ENCODE results near the gene CDPF1. TPM values are rescaled to one million over a fixed set of nuclear protein-coding genes. Genes with fewer than 3 reads are reported as not detected.

The CDPF1 gene
- total RNA-seq, 1 donor from 2014 or later, result 7.6 TPM

DNA sequence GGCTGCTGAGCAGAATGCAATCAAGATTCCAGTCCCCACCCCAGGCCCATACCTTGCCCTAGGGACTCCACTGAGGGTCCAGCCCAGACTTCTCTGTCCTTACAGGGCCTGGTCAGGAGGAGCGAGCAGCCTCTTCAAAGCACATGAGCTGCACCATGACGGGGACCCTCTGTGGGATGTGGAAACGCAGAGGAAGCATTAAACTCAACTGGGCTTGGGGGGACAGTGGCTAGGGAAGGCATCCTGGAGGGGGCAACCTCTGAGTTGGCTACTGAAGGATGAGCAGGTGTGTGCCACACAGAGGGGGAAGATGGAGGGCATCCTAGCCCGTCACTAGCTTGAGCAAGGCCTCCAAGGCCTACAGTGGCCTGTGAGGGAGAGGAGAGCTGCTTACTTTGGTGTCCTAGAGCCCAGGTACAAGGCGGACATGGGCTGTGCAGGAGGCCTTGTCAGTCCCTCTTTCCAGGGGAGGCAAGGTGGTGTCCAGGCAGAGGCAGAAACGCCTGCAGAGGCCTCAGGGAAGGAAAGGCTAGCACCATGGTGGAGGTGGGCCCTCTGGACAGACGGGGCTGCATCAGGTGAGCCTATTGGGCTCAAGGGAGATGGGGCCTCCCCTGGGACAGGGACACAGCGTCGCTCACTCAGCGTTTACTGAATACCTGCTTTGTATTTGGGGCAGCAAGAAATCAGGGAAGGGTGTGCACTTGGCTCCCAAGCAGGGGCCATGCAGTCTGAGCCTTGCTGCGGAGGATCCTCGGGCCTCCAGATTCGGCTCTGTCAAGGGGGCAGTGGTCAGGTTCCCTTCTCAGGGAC lies 32.0 kb upstream of the CDPF1 start:
- DNase-seq (ENCODE audit: low spot score), result no peak

DNA sequence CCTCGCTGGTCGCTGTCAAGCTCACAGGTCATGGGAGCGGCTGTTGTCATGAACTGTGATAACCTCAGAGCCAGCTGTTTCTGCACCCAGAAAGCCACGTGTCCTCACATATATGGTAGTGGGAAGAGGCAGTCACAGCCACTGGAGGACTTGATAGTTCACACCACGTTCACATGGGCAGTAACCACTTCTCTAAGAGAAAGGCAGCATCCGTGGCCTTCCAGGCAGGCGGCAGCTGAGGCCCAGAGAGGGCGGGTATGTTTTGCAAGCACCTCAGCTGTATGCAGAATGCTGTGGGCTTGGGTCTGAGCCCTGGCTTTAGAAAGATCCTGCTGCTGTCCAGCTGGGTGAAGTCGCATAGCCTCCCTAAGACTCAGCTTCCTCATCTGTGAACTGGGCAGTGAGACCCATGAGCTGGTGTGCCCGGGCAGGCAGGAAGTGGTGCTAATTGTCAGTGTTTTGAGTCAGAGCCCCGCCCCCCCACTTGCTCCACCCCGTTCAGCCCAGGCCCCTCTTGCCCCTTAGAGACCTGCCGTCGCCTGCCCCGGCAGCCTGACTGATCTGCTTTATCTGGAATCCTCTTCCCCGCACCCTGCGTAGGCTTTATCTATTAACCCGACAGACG lies 31.0 kb upstream of the CDPF1 start:
- no peak for DNase-seq (ENCODE audit: low spot score)

DNA sequence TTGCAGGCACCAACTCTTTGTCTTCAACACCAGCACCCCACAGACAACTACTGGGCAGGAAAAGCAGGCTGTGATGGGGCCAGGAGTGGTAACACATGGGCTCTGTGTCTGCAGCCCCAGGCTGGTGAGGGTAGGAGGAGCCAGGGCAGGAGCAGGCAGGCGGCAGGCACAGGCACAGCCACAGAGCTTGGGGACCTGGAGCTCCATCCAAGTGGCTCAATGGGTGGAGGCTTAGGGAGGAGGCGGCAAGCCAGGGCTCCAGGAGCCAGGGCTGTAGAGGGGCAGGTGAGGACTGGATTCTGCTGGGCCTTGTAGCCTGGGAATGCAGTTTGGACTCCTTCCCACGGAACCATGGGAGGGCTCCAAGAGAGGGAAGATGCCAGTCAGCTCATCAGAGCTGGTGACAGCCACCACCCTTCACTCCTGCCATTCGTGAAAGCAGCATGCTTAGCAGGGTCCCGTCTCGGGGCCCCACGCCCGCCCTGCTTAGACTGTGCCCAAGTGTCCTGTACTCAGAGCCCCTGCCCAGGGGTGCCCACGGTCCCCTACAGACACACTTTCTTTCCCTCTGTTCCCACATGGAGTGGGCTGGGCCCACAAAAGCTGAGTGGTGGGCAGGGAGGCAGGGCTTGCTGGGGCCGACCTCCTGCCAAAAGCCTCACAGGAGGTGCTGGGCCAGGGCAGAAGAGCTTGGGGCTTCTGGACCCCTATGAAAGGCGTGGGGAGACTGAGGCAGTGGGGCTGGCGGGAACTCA lies 30.1 kb upstream of the CDPF1 start:
- no peak for DNase-seq (ENCODE audit: low spot score)

DNA sequence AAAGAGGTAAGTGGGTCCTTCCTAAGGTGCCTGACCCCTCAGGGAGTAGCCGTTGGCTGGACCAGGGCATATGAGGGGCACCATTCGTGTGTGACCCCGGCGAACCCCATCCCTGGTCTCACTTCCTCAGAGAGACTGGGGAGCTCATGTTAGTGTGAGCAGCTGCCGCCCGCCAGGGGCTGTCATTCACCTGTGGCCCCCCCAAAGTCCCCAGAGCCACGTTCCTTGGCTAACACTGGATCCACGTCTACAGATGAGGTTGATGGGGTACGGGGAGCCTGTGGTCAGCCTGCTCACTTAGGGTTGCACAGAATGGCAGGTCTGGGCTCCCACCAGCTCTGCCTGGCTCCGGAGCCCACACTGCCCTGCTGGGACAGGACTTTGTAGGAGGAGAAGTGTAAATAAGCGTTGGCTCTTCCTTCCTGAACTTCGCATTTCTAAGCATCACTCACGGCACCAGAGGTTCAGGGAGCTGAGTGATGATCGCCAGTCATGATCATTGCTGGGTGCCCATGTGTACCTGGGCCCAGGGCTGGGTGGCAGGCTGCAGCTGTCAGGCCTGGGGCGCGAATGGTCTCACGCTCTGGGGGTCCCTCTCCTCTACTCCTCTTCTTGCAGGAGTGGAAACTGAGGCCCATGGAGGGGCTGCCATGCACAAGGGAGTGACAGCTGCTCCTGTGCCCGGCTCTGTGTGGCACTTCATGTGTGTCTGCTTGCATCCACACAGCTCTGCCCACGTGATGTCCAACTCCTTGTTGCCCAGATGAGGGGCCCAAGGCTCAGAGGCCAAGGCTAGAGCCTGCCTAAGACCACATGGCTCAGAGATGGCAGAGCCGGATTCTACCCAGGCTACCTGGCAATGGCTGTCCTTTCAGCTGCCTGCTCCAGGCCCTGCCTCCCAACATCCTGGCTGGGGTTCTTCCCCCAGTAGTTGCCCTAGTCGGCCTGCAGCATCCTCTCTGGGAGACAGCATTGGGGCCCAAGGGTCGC lies 28.9 kb upstream of the CDPF1 start:
- no peak for DNase-seq (ENCODE audit: low spot score)

DNA sequence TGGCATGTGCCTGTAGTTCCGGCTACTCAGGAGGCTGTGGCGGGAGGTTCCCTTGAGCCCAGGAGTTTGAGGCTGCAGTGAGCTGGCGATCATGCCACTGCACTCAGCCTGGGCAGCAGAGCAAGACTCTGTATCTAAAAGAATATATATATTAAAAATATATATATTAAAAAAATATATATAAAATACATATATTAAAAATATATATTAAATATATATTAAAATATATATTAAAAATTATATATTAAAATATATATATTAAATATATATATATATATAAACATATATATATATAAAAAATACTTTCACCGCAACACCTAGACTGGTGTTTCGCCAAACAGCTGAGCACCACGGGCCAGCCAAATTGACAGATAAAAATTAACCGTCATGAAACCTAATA lies 26.5 kb upstream of the CDPF1 start:
- no peak for DNase-seq (ENCODE audit: low spot score)

DNA sequence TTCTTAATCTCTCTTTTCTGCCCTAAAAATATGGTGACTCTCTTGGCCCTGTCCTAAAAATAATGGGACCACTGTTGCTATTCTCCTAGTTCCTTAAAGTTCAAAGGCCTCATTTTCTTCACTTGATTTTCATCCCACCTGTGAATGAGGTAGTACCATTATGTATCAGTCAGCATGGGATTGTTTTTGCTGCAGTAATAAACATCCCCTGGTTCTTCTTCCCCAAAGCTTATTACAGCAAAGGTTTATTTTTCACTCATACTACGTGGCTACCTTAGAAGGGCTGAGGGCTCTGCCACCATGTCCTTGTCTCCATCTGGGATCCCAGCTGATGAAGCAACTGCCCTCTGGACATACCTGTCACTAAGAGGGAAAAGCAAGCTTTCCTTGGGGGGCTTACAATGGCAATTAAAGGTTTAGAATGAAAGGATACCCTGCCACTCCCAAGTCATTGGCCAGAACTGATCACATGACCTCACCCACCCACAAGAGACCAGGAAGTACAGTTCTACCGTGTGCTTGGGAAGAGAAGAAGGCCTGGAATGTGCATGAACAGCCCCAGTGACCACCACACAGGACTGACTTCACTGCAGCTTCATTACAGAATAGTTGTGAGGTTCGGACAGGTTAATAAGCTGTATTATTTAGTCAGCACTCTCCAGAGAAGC lies 25.5 kb upstream of the CDPF1 start:
- DNase-seq (ENCODE audit: low spot score), result no peak

DNA sequence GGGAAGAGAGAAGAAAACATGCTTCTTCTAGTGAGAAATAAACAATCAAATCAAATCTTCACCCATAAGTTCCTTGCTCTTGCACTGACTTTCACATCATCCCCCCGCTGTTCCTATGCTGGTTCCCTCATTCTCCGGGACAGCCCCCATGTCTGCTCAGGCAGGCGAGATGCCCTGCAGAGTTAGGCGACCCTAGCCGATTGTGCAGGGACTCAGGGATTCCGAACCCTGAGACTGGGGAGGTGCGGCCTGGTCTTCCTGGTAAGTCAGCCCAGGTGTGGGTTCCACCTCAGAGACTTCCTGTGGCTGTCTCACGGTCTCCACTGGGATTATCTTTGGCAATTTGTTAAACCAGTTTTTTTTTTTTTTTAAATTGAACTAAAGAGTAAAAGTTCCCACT lies 24.3 kb upstream of the CDPF1 start:
- peak; percentile 43 for DNase-seq (ENCODE audit: low spot score)

DNA sequence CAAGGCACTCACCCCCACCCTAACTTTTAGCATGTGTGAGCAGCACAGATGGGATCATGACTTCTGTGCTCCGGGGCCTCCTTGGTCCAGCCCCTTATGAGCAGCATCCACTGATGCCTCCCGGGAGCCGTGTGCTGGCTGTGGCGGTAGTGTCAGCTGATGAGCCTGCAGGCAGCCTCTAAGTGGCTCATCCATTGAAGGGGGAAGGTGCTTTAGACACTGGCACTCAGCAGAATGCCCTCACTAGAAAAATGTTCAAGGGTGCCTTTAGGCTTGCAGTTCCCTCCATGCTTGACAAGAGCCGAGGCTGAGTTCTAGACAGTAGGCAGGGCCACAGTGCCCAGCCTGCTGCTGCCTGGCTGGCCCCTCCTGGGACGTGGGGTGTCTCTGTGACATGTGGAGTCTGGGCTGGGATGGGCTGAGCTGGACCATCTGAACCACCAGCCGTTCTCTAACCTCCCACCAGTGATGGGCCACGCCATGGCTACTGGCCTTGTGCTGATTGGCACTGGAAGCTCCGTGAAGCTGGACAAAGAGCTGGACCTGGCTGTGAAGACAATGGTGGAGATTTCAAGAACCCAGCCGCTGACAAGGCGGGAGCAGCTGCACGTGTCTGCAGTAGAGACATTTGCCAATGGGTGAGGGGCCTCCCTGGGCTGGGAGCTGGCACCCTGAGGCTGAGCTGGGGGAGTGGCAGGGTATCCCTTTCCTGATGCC lies 23.5 kb upstream of the CDPF1 start:
- peak; percentile 79 for DNase-seq (ENCODE audit: low spot score)

DNA sequence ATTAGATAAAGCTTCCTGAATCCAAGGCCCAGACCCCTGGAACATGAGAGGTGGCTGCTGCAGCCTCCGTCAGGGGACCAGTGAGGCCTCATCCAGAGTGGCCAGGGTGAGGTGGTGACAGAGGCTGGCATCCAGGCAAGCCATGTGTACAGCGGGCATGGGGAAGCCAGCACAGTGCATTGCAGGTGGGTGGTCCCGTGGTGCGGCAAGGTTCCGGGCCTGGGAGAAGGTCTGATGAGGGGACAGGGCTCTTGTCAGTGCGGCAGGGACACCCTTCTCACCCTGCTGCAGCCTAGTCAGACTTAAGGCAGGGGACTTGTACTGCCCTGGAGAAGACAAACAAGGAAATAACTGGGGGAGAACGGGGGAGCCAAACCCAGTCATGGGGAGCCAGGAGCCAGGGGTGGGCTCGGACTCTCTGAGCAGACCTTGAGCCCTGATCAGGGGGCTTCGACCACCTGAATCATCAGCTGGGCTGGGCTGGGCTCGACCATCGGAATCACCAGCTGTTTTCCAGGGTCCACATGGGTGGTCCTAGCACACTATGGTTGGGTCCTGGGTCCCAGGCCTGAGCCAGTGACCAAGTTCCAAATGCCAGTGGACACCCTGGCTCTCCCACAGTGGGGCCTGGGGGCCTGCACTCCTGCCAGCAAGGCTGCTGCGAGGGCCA lies 22.8 kb upstream of the CDPF1 start:
- DNase-seq (ENCODE audit: low spot score), result no peak

DNA sequence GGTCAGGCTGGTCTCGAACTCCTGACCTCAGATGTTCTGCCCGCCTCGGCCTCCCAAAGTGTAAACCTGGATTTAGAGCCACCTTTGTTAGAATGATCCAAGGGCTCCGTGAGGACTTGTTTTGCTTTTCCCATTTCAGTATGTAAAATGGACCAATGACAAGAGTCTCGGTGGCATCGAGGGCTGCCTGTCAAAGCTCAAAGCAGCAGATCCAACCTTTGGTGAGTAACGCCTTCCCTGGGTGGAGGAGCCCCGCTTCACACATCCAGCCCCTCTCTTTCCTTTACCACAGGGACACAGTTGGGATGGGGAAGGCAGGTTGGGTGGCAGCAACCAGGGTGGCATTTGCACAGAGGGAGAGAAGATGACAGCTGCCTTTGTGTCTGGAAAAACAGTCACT lies 22.1 kb upstream of the CDPF1 start:
- peak; percentile 62 for DNase-seq (ENCODE audit: low spot score)

DNA sequence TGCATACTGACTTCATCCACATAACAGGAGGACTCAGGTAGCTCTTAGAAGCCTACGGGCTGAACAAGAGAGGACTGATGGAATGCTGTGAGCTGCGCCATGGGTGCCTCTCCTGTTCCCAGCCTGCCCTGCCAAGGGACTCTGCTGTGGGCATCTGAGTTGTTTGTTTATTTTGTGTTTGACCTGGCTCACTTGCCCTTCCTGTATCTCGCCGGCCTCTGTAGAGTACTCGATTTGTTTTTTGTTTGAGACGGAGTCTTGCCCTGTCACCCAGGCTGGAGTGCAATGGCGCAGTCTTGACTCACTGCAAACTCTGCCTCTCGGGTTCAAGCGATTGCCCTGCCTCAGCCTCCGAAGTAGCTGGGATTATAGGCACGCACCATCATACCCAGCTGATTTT lies 19.5 kb upstream of the CDPF1 start:
- peak; percentile 73 for DNase-seq (ENCODE audit: low spot score)

DNA sequence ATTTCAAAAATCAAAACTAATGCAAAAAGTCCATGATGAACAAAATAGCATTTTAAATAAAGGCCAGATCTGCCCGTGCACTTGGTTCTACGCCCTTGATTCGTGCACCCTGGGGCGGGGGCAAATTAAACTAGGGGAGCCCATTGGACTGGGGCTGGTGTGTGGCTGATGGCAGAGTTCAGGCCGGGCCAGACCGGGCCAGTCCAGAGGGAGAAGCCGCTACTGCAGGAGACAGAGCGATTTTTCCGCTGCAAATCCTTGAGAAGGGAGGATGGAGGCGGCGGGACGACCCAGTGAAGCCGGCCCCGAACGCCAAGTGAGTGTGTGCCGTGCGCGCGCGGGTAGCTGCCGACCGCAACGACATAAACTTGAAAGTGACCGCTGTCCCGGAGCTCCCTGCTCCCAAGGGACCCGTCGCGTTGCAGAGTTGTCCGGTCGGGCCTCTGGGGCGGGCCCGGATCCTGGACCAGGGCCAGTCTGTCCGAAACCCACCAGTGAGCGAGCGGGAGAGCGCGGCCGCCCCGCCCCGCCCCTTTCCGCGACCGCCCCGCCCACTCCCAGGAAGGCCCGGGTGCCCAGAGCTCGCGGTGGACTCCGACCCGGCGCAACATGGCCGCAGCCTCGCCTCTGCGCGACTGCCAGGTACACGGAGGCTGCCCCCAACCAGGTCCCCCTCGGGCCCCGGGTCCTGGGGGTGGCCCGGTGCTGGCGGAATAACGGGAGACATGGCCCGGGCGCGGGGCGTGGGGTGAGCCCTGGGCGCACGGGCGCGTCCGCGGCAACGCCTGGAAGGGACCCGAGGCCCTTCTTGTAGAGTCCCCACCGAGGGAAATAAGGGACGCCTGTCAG lies 17.6 kb upstream of the CDPF1 start, which contains the start of gene TTC38:
Gene TTC38, plus strand, starts transcription at position 578 of the 849 bp plus-strand sequence. Its CDS starts 32 bp downstream, at position 610.
- peak; percentile 95 for DNase-seq (ENCODE audit: low spot score)

DNA sequence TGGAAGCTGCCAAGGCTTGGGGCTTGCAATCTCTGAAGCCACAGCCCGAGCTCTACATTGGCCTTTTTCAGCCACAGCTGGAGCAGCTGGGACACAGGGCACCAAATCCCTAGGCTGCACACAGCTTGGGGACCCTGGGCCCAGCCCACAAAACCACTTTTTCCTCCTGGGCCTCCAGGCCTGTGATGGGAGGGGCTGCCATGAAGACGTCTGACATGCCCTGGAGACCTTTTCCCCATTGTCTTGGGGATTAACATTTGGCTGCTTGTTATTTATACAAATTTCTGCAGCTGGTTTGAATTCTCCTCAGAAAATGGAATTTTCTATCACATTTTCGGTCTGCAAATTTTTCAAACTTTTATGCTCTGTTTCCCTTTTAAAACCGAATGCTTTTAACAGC lies 15.5 kb upstream of the CDPF1 start:
- DNase-seq (ENCODE audit: low spot score), result peak; percentile 37

DNA sequence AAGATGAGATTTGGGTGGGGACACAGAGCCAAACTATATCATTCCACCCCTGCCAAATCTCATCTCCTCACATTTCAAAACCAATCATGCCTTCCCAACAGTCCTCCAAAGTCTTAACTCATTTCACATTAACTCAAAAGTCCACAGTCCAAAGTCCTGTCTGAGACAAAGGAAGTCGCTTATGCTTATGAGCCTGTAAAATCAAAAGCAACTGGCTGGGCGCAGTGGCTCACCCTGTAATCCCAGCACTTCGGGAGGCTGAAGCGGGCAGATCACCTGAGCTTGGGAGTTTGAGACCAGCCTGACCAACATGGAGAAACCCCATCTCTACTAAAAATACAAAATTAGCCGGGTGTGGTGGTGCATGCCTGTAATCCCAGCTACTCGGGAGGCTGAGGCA lies 14.4 kb upstream of the CDPF1 start:
- DNase-seq (ENCODE audit: low spot score), result peak; percentile 43

DNA sequence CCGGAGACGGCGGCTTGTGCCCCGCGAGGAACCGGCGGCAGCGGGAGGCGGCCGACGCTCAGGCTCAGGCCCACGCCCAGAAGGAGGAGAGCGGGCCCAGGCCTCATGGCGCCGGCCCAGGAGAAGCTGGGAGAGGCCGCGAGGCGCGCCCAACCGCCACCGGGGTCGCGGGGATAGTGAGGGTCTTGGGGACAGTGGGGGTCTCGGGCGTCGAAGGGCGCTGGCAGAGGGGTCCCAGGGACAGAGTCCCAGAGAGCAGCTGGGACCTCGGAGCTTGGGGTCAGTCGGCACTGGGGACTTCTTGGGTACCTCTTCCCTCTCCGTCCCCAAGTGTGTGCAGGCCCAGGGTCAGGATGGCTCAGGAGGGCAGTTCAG lies 13.1 kb upstream of the CDPF1 start, which contains the start of gene PKDREJ:
Gene PKDREJ, minus strand, starts transcription at position 128 of the 375 bp plus-strand sequence. Its CDS starts 21 bp downstream, at position 107.
- DNase-seq (ENCODE audit: low spot score), result peak; percentile 78

DNA sequence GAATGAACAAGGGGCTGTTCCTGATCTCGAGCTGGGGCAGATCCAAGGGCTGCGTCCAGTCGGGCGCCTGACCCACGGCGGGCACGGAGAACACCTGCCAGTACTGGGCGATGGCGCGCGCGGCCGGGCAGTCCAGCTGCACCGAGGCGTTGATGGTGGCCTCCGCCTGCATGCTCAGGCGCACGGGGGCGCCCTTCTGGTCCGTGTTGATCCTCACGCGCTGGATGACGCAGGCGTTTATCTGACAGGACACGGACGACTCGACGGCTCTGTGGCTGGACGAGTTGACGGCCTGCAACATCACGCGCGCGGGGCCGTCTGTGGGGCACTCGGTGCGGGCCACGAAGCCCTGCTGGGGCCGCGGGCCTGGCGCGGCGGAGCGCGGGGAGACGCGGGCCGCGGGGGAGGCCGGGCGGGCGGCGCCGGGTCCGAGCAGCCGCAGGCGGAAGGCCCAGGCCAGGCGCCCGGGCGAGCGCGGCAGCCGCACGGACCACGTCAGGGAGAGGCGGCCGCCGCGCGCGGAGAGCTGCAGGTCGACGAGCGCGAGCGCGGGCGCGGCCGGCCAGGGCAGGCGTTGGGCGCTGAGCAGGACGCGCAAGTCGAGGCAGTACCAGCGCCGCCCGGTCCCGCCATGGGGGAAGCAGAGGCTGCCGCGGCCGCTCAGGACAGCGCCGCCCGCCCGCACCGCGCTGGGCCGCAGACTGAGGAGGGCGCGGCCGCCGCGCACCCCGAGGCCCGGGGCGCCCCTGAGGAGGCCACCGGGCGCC lies 12.5 kb upstream of the CDPF1 start:
- DNase-seq (ENCODE audit: low spot score), result peak; percentile 90

DNA sequence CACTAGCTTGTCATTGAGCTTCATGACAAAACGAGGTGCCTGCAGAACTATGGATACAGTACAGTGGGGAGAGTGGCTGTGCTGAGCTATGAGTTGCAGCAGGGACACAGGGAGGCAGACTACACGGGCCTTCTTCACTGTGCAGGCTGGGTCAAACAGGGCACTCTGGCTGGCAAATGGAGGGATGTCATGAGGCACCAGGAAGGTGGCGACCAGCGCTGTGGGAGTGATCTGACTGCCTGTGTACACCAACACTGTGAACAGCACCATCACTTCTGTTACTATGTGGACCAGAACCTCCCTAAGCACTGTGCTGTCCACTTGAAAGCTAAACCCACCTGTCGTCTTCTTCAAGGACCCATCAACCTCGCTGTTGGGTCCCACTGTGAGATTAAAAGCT lies 9.9 kb upstream of the CDPF1 start:
- peak; percentile 59 for DNase-seq (ENCODE audit: low spot score)

Data from mesenteric fat pad (tissue), 1 donor.